ENCODE results near the gene BEST1. TPM values are rescaled to one million over a fixed set of nuclear protein-coding genes. Genes with fewer than 3 reads are reported as not detected.

The BEST1 gene
- total and polyA plus RNA-seq, 2 of the 13 experiments (the other 11 are each of a cell fraction or from before 2014, with no cell fraction given) = 0.09 to 0.65 TPM

DNA sequence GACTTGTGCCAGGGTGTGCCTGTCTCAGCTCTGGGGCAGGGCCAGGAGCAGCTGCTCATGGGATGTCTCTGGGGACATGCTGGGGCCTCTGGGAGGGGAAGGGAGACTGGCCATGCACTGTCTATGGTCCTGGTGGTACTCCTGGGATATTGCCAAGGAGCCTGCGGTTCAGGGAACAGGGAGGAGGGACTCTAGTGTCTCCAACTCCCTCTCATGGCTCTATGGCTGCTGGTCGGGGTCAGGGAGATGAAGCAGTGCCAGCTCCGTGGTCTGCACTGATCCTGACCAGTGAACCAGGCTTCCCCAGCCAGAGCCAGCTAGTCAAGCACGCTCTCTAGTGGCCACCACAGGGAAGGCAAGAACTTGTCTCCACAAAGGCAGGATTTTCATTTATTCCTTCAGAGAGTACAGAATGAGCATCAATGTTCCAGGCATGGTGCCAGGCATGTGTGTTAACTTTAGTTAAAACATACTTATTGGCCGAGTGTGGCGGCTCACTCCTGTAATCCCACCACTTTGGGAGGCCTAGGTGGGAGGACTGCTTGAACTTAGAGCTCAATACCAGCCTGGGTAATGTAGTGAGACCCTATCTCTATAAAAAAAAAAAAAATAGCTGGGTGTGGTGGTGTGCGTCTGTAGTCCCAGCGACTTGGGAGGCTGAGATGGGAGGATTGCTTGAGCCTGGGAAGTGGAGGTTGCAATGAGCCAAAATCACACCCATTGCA is 2.5 kb upstream of the BEST1 start (continued):
- TF ChIP-seq NONO (IDR thresholded peaks at IDR 0.05) (no peak), NONO (CRISPR knock-in tag; conservative IDR thresholded peaks at IDR 0.05) (no peak), GABPB1 (CRISPR knock-in tag; IDR thresholded peaks at IDR 0.05) (peak; percentile 24; the same call in 1 of the 2 replicates), ZNF850 (CRISPR knock-in tag; conservative IDR thresholded peaks at IDR 0.05) (no peak), SSRP1 (CRISPR knock-in tag; IDR thresholded peaks at IDR 0.05) (no peak), ZKSCAN1 (IDR thresholded peaks at IDR 0.05; ENCODE audit: low read length) (no peak)
- TF ChIP-seq, protein P1, sequence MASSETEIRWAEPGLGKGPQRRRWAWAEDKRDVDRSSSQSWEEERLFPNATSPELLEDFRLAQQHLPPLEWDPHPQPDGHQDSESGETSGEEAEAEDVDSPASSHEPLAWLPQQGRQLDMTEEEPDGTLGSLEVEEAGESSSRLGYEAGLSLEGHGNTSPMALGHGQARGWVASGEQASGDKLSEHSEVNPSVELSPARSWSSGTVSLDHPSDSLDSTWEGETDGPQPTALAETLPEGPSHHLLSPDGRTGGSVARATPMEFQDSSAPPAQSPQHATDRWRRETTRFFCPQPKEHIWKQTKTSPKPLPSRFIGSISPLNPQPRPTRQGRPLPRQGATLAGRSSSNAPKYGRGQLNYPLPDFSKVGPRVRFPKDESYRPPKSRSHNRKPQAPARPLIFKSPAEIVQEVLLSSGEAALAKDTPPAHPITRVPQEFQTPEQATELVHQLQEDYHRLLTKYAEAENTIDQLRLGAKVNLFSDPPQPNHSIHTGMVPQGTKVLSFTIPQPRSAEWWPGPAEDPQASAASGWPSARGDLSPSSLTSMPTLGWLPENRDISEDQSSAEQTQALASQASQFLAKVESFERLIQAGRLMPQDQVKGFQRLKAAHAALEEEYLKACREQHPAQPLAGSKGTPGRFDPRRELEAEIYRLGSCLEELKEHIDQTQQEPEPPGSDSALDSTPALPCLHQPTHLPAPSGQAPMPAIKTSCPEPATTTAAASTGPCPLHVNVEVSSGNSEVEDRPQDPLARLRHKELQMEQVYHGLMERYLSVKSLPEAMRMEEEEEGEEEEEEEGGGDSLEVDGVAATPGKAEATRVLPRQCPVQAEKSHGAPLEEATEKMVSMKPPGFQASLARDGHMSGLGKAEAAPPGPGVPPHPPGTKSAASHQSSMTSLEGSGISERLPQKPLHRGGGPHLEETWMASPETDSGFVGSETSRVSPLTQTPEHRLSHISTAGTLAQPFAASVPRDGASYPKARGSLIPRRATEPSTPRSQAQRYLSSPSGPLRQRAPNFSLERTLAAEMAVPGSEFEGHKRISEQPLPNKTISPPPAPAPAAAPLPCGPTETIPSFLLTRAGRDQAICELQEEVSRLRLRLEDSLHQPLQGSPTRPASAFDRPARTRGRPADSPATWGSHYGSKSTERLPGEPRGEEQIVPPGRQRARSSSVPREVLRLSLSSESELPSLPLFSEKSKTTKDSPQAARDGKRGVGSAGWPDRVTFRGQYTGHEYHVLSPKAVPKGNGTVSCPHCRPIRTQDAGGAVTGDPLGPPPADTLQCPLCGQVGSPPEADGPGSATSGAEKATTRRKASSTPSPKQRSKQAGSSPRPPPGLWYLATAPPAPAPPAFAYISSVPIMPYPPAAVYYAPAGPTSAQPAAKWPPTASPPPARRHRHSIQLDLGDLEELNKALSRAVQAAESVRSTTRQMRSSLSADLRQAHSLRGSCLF (CRISPR knock-in tag; IDR thresholded peaks at IDR 0.05; ENCODE audit: borderline replicate concordance) = no peak
- TF ChIP-seq, protein P2, sequence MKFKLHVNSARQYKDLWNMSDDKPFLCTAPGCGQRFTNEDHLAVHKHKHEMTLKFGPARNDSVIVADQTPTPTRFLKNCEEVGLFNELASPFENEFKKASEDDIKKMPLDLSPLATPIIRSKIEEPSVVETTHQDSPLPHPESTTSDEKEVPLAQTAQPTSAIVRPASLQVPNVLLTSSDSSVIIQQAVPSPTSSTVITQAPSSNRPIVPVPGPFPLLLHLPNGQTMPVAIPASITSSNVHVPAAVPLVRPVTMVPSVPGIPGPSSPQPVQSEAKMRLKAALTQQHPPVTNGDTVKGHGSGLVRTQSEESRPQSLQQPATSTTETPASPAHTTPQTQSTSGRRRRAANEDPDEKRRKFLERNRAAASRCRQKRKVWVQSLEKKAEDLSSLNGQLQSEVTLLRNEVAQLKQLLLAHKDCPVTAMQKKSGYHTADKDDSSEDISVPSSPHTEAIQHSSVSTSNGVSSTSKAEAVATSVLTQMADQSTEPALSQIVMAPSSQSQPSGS (CRISPR knock-in tag; IDR thresholded peaks at IDR 0.05) = peak; percentile 52; the same call in 1 of the 2 replicates
- TF ChIP-seq, protein P3, sequence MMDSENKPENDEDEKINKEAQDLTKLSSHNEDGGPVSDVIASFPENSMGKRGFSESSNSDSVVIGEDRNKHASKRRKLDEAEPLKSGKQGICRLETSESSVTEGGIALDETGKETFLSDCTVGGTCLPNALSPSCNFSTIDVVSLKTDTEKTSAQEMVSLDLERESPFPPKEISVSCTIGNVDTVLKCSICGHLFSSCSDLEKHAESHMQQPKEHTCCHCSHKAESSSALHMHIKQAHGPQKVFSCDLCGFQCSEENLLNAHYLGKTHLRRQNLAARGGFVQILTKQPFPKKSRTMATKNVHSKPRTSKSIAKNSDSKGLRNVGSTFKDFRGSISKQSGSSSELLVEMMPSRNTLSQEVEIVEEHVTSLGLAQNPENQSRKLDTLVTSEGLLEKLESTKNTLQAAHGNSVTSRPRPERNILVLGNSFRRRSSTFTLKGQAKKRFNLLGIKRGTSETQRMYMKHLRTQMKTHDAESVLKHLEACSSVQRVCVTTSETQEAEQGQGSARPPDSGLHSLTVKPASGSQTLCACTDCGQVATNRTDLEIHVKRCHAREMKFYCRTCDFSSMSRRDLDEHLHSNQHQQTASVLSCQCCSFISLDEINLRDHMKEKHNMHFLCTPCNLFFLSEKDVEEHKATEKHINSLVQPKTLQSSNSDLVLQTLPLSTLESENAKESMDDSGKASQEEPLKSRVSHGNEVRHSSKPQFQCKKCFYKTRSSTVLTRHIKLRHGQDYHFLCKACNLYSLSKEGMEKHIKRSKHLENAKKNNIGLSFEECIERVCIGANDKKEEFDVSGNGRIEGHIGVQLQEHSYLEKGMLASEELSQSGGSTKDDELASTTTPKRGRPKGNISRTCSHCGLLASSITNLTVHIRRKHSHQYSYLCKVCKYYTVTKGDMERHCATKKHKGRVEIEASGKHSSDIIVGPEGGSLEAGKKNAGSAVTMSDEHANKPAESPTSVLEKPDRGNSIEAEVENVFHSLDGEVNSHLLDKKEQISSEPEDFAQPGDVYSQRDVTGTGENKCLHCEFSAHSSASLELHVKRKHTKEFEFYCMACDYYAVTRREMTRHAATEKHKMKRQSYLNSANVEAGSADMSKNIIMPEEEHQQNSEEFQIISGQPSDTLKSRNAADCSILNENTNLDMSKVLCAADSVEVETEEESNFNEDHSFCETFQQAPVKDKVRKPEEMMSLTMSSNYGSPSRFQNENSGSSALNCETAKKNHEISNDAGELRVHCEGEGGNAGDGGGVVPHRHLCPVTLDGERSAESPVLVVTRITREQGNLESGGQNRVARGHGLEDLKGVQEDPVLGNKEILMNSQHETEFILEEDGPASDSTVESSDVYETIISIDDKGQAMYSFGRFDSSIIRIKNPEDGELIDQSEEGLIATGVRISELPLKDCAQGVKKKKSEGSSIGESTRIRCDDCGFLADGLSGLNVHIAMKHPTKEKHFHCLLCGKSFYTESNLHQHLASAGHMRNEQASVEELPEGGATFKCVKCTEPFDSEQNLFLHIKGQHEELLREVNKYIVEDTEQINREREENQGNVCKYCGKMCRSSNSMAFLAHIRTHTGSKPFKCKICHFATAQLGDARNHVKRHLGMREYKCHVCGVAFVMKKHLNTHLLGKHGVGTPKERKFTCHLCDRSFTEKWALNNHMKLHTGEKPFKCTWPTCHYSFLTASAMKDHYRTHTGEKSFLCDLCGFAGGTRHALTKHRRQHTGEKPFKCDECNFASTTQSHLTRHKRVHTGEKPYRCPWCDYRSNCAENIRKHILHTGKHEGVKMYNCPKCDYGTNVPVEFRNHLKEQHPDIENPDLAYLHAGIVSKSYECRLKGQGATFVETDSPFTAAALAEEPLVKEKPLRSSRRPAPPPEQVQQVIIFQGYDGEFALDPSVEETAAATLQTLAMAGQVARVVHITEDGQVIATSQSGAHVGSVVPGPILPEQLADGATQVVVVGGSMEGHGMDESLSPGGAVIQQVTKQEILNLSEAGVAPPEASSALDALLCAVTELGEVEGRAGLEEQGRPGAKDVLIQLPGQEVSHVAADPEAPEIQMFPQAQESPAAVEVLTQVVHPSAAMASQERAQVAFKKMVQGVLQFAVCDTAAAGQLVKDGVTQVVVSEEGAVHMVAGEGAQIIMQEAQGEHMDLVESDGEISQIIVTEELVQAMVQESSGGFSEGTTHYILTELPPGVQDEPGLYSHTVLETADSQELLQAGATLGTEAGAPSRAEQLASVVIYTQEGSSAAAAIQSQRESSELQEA (CRISPR knock-in tag; IDR thresholded peaks at IDR 0.05; ENCODE audit: not compliant biosample characterization) = no peak
- TF ChIP-seq, protein P4, sequence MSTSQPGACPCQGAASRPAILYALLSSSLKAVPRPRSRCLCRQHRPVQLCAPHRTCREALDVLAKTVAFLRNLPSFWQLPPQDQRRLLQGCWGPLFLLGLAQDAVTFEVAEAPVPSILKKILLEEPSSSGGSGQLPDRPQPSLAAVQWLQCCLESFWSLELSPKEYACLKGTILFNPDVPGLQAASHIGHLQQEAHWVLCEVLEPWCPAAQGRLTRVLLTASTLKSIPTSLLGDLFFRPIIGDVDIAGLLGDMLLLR (CRISPR knock-in tag; IDR thresholded peaks at IDR 0.05) = no peak
- TF ChIP-seq, protein P5, sequence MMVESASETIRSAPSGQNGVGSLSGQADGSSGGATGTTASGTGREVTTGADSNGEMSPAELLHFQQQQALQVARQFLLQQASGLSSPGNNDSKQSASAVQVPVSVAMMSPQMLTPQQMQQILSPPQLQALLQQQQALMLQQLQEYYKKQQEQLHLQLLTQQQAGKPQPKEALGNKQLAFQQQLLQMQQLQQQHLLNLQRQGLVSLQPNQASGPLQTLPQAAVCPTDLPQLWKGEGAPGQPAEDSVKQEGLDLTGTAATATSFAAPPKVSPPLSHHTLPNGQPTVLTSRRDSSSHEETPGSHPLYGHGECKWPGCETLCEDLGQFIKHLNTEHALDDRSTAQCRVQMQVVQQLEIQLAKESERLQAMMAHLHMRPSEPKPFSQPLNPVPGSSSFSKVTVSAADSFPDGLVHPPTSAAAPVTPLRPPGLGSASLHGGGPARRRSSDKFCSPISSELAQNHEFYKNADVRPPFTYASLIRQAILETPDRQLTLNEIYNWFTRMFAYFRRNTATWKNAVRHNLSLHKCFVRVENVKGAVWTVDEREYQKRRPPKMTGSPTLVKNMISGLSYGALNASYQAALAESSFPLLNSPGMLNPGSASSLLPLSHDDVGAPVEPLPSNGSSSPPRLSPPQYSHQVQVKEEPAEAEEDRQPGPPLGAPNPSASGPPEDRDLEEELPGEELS (CRISPR knock-in tag; IDR thresholded peaks at IDR 0.05) = no peak
